Measurements from ENCODE around the gene KDM4B. TPM values are rescaled to one million over a fixed set of nuclear protein-coding genes. Genes with fewer than 3 reads are reported as not detected.

The KDM4B gene
- total and polyA plus RNA-seq, 9 of the 15 experiments (the other 6 are each of a cell fraction or from before 2014, with no cell fraction given) = 0.21 to 29.9 (median 7.3) TPM

DNA sequence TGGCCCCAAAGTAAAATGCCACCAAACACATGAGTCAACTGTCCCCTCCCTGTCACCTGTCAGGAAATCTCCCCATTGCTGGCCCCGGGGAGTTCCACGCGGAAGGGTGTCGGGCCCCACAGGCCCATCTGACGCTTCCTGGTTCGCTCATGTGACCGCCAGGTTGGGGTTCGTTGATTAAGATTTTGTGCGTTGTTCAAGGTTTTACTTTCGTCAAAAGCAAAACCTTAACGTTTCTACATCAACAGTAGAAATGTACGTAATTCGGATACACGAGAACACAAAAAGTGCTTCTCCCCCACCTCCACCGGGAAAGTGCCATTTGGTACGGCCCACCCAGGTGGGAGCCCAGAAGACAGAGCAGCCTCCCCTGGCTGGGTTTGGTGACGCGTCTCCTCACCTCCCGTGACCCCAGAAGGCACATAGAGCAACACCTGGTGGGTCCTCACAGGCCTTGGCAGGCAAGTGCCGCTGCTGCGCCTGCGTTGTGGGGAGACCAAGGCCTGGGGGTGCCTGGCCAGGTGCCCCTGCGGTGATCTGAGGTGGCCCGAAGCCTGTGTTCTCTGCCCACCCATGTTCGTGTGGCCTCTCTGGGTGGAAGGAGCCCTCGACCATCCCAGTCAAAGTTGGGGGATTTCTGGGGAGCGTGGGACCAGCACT, 161.6 kb downstream of the KDM4B start:
- no peak for DNase-seq (ENCODE audit: extremely low read depth in 1 of 4, low spot score in 3 of 4)
- no peak for ATAC-seq
- in situ Hi-C loops (cut with MboI) (no loop called here), intact Hi-C loops (cut with micrococcal nuclease) (no loop called here)
- ChIA-PET POLR2A (no interaction called here), CTCF (ENCODE audit: low intra/inter-chr PET ratio) (no interaction called here)
- H3K4me3 ChIP-seq = no peak overlapping the region
- H4K20me1 ChIP-seq (replicated peaks; ENCODE audit: control insufficient read depth, insufficient read depth, low read length) = no peaks in the 10 kb centered on the region
- H3K27me3 ChIP-seq (ENCODE audit: control insufficient read depth in 2 of 2, insufficient read depth in 2 of 2, low read length in 2 of 2) = no peaks in the 10 kb centered on the region
- H3K79me2 ChIP-seq (ENCODE audit: control insufficient read depth, insufficient read depth, low read length) = no peaks in the 10 kb centered on the region
- BruUV-seq (replicated peaks) = no TSS peak
- no peak overlapping the region for H2AFZ ChIP-seq (ENCODE audit: low read depth, low read length)
- TF ChIP-seq, protein P1, sequence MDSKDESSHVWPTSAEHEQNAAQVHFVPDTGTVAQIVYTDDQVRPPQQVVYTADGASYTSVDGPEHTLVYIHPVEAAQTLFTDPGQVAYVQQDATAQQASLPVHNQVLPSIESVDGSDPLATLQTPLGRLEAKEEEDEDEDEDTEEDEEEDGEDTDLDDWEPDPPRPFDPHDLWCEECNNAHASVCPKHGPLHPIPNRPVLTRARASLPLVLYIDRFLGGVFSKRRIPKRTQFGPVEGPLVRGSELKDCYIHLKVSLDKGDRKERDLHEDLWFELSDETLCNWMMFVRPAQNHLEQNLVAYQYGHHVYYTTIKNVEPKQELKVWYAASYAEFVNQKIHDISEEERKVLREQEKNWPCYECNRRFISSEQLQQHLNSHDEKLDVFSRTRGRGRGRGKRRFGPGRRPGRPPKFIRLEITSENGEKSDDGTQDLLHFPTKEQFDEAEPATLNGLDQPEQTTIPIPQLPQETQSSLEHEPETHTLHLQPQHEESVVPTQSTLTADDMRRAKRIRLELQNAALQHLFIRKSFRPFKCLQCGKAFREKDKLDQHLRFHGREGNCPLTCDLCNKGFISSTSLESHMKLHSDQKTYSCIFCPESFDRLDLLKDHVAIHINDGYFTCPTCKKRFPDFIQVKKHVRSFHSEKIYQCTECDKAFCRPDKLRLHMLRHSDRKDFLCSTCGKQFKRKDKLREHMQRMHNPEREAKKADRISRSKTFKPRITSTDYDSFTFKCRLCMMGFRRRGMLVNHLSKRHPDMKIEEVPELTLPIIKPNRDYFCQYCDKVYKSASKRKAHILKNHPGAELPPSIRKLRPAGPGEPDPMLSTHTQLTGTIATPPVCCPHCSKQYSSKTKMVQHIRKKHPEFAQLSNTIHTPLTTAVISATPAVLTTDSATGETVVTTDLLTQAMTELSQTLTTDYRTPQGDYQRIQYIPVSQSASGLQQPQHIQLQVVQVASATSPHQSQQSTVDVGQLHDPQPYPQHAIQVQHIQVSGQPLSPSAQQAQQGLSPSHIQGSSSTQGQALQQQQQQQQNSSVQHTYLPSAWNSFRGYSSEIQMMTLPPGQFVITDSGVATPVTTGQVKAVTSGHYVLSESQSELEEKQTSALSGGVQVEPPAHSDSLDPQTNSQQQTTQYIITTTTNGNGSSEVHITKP (IDR thresholded peaks at IDR 0.05; ENCODE audit: partially characterized antibody) = peak; percentile 83
- TF ChIP-seq ZNF561 (CRISPR knock-in tag; conservative IDR thresholded peaks at IDR 0.05) = no peak
- no peak for TF ChIP-seq KHSRP (IDR thresholded peaks at IDR 0.05)
- no peak for TF ChIP-seq NBN (IDR thresholded peaks at IDR 0.05; ENCODE audit: low read depth)
- no peaks in the 10 kb centered on the region for H3K9me1 ChIP-seq (ENCODE audit: control insufficient read depth, insufficient read depth, low read length)
- 82% methylated on average over 25 of the region's 27 CpGs for WGBS (ENCODE audit: insufficient coverage, low coverage, missing lambda C conversion rate)
- no peaks in the 10 kb centered on the region for H3K9me3 ChIP-seq (replicated peaks; ENCODE audit: control insufficient read depth, insufficient read depth, low read depth, low read length)
- H3K36me3 ChIP-seq (ENCODE audit: control insufficient read depth, insufficient read depth, low read length) = peaks cover 23% of the 10 kb centered on the region; the same call in 1 of the 3 replicates
- peak overlapping the region in 1 of 2 experiments; percentile 78; a peak in 2 of 4 replicates for H3K9ac ChIP-seq (ENCODE audit: insufficient read depth in 1 of 2, low read depth in 2 of 2, low read length in 2 of 2)
- H3K4me2 ChIP-seq (ENCODE audit: insufficient read depth, low read length) = no peak overlapping the region
- peak; percentile 74 for FAIRE-seq
- H3K27ac ChIP-seq (ENCODE audit: extremely low read depth, low read depth, low read length) = no peak overlapping the region
- H3K4me1 ChIP-seq (replicated peaks in 1 of 2; ENCODE audit: control insufficient read depth in 2 of 2, insufficient read depth in 2 of 2, low read length in 2 of 2) = peaks cover 26 to 81% of the 10 kb centered on the region in 2 experiments
